Mesothelial cell of epicardium (in vitro differentiated cells): Measurements from ENCODE around the gene THSD4. TPM values are rescaled to one million over a fixed set of nuclear protein-coding genes. Genes with fewer than 3 reads are reported as not detected.

ENCODE experiments used
- DNase-seq, 2 experiments: peaks; one replicate each; pipeline ENCODE4 v3.0.0; 2021; ENCODE audit warnings: low spot score in 2 of 2; ENCODE audit not compliant: unreplicated experiment in 2 of 2
- H3K27ac Mint-ChIP-seq: 2 replicates; pipeline ENCODE4 v1.8.0; 2021; ENCODE audit warnings: mixed read lengths
- H3K27me3 Mint-ChIP-seq: 2 replicates; pipeline ENCODE4 v1.8.0; 2021; ENCODE audit warnings: low read depth, mixed read lengths
- H3K36me3 Mint-ChIP-seq: 2 replicates; pipeline ENCODE4 v1.8.0; 2021; ENCODE audit warnings: mixed read lengths
- H3K4me1 Mint-ChIP-seq: 2 replicates; pipeline ENCODE4 v1.8.0; 2021; ENCODE audit warnings: mixed read lengths
- H3K4me3 Mint-ChIP-seq: 2 replicates; pipeline ENCODE4 v1.8.0; 2021; ENCODE audit warnings: mild to moderate bottlenecking, moderate library complexity, mixed read lengths
- H3K9me3 Mint-ChIP-seq: 2 replicates; pipeline ENCODE4 v1.8.0; 2021; ENCODE audit warnings: mixed read lengths
- CTCF ChIP-seq: fragments of 200-600 bp; sonication (generic); IDR thresholded peaks from one replicate; pipeline ENCODE4 v1.5.0; 2021; ENCODE audit warnings: antibody characterized with exemption; ENCODE audit not compliant: unreplicated experiment
- total RNA-seq: library from RNA; stranded (reverse); gene quantifications from 3 replicates; pipeline ENCODE4 v1.2.1, GENCODE V29; 2021

THSD4 gene
- total RNA-seq, 1 donor from 2014 or later = 93.9 TPM

GRCh38 chr15:71078506-71079207 lies 36.6 kb upstream of the THSD4 start:
- Mint-ChIP-seq H3K36me3 (peaks cover 1% of the 10 kb centered on the region), H3K9me3 (peaks cover 17% of the 10 kb centered on the region), H3K27me3 (peaks cover 2% of the 10 kb centered on the region), H3K27ac (no peak overlapping the region), H3K4me3 (no peak overlapping the region), H3K4me1 (peaks cover 13% of the 10 kb centered on the region)
- no peak for DNase-seq
- TF ChIP-seq CTCF = no peak

GRCh38 chr15:71079208-71080044 lies 35.8 kb upstream of the THSD4 start:
- no peaks in the 10 kb centered on the region for H3K36me3 Mint-ChIP-seq
- peaks cover 13% of the 10 kb centered on the region for H3K4me1 Mint-ChIP-seq
- DNase-seq = no peak
- no peak for TF ChIP-seq CTCF
- no peak overlapping the region for H3K27ac Mint-ChIP-seq
- H3K9me3 Mint-ChIP-seq = peaks cover 11% of the 10 kb centered on the region
- H3K4me3 Mint-ChIP-seq = no peak overlapping the region
- peaks cover 5% of the 10 kb centered on the region for H3K27me3 Mint-ChIP-seq

GRCh38 chr15:71080166-71080565 lies 35.1 kb upstream of the THSD4 start:
- peaks cover 6% of the 10 kb centered on the region for H3K27me3 Mint-ChIP-seq
- H3K4me1 Mint-ChIP-seq = peaks cover 13% of the 10 kb centered on the region
- H3K4me3 Mint-ChIP-seq = no peak overlapping the region
- H3K36me3 Mint-ChIP-seq = no peaks in the 10 kb centered on the region
- no peak for DNase-seq
- TF ChIP-seq CTCF = no peak
- no peak overlapping the region for H3K27ac Mint-ChIP-seq
- peaks cover 8% of the 10 kb centered on the region for H3K9me3 Mint-ChIP-seq

- no peak for TF ChIP-seq CTCF
- H3K27ac Mint-ChIP-seq = no peak overlapping the region
Measured at GRCh38 chr15:71080705-71081104, 34.6 kb upstream of the THSD4 start.

GRCh38 chr15:71082803-71083202 lies 32.5 kb upstream of the THSD4 start:
- H3K27me3 Mint-ChIP-seq = peaks cover 24% of the 10 kb centered on the region

More at GRCh38 chr15:71080705-71081104, 34.6 kb upstream of the THSD4 start:
- Mint-ChIP-seq H3K9me3 (peaks cover 8% of the 10 kb centered on the region), H3K36me3 (no peaks in the 10 kb centered on the region), H3K4me1 (peaks cover 13% of the 10 kb centered on the region), H3K27me3 (peaks cover 11% of the 10 kb centered on the region), H3K4me3 (no peak overlapping the region)
- DNase-seq = no peak

More at GRCh38 chr15:71082803-71083202, 32.5 kb upstream of the THSD4 start:
- DNase-seq = no peak
- H3K36me3 Mint-ChIP-seq = peaks cover 3% of the 10 kb centered on the region
- peaks cover 14% of the 10 kb centered on the region for H3K9me3 Mint-ChIP-seq
- peaks cover 13% of the 10 kb centered on the region for H3K4me1 Mint-ChIP-seq
- H3K27ac Mint-ChIP-seq = no peak overlapping the region
- no peak for TF ChIP-seq CTCF
- H3K4me3 Mint-ChIP-seq = no peak overlapping the region
